GM23338 (cell line): ENCODE data around the gene SCP2. TPM values are rescaled to one million over a fixed set of nuclear protein-coding genes. Genes with fewer than 3 reads are reported as not detected.

ENCODE experiments used
- ATAC-seq: fragments of 200-7000 bp; cut with Tn5 transposase; 3 replicates; pipeline ENCODE4 v1.9.1; 2020
- DNase-seq: peaks from one replicate; pipeline ENCODE4 v3.0.0-alpha.2; 2015; ENCODE audit warnings: low spot score
- H2AFZ ChIP-seq: fragments of 200-600 bp; sonication (generic); 2 replicates; pipeline ENCODE4 v1.8.0; 2016; ENCODE audit warnings: antibody characterized with exemption, mild to moderate bottlenecking, moderate library complexity
- H3F3A ChIP-seq: fragments of 200-600 bp; sonication (generic); replicated peaks from 2 replicates; pipeline ENCODE4 v1.8.0; 2017; ENCODE audit warnings: antibody characterized with exemption, mixed run types, low read depth
- H3K27ac ChIP-seq: fragments of 200-600 bp; sonication (generic); 2 replicates; pipeline ENCODE4 v1.6.1; 2016; ENCODE audit warnings: low read depth
- H3K27me3 ChIP-seq: fragments of 200-600 bp; sonication (generic); 2 replicates; pipeline ENCODE4 v1.8.0; 2016; ENCODE audit warnings: mild to moderate bottlenecking, mixed run types, moderate library complexity; ENCODE audit not compliant: insufficient read depth
- H3K36me3 ChIP-seq: fragments of 200-600 bp; sonication (generic); 2 replicates; pipeline ENCODE4 v1.8.0; 2016; ENCODE audit warnings: mild to moderate bottlenecking; ENCODE audit not compliant: insufficient read depth
- H3K4me1 ChIP-seq: fragments of 200-600 bp; sonication (generic); 2 replicates; pipeline ENCODE4 v1.8.0; 2016; ENCODE audit warnings: mild to moderate bottlenecking, moderate library complexity; ENCODE audit not compliant: insufficient read depth
- H3K4me2 ChIP-seq: fragments of 200-600 bp; sonication (generic); 2 replicates; pipeline ENCODE4 v1.7.1; 2017; ENCODE audit warnings: mixed run types
- H3K4me3 ChIP-seq: fragments of 200-600 bp; sonication (generic); 2 replicates; pipeline ENCODE4 v1.6.1; 2016; ENCODE audit warnings: mixed run types
- H3K79me2 ChIP-seq: fragments of 200-600 bp; sonication (generic); replicated peaks from 2 replicates; pipeline ENCODE4 v1.8.0; 2017; ENCODE audit warnings: mild to moderate bottlenecking; ENCODE audit not compliant: insufficient read depth
- H3K9me2 ChIP-seq: fragments of 200-600 bp; sonication (generic); 2 replicates; pipeline ENCODE4 v1.8.0; 2017; ENCODE audit not compliant: insufficient read depth
- H4K20me1 ChIP-seq: fragments of 200-600 bp; sonication (generic); replicated peaks from 2 replicates; pipeline ENCODE4 v1.8.0; 2017; ENCODE audit warnings: mild to moderate bottlenecking; ENCODE audit not compliant: insufficient read depth
- H3K27ac Mint-ChIP-seq: 2 replicates; pipeline ENCODE4 v1.8.0; 2020; ENCODE audit warnings: inconsistent platforms, mild to moderate bottlenecking, moderate library complexity, mixed read lengths
- H3K27me3 Mint-ChIP-seq: 3 replicates; pipeline ENCODE4 v1.8.0; 2022; ENCODE audit warnings: low read depth, mild to moderate bottlenecking, moderate library complexity, mixed read lengths, inconsistent platforms; ENCODE audit not compliant: insufficient read depth, poor library complexity
- H3K36me3 Mint-ChIP-seq: 3 replicates; pipeline ENCODE4 v1.8.0; 2021; ENCODE audit warnings: low read depth, mild to moderate bottlenecking, inconsistent platforms, moderate library complexity, mixed read lengths
- H3K4me1 Mint-ChIP-seq: 3 replicates; pipeline ENCODE4 v1.8.0; 2020; ENCODE audit warnings: mild to moderate bottlenecking, inconsistent platforms, mixed read lengths
- H3K4me3 Mint-ChIP-seq: 3 replicates; pipeline ENCODE4 v1.8.0; 2021; ENCODE audit warnings: moderate library complexity, mild to moderate bottlenecking, inconsistent platforms, mixed read lengths
- H3K9me3 Mint-ChIP-seq: 3 replicates; pipeline ENCODE4 v1.8.0; 2020; ENCODE audit warnings: moderate library complexity, mild to moderate bottlenecking, inconsistent platforms, mixed read lengths
- CREB1 ChIP-seq: fragments of 250-450 bp; sonication (Bioruptor Pico); IDR thresholded peaks from 2 replicates; pipeline ENCODE4 v1.5.0; 2020; ENCODE audit warnings: low read depth, mild to moderate bottlenecking, moderate library complexity
- EZH2 ChIP-seq: fragments of 200-600 bp; sonication (generic); IDR thresholded peaks from one replicate; pipeline ENCODE4 v1.8.0; 2017; ENCODE audit warnings: antibody characterized with exemption, mild to moderate bottlenecking, low read depth; ENCODE audit not compliant: unreplicated experiment
- EZH2phosphoT487 ChIP-seq: fragments of 200-600 bp; sonication (generic); IDR thresholded peaks from one replicate; pipeline ENCODE4 v1.8.1; 2018; ENCODE audit warnings: antibody characterized with exemption; ENCODE audit not compliant: unreplicated experiment
- JUNB ChIP-seq: IDR thresholded peaks from one replicate; pipeline ENCODE4 v1.6.1; 2016; ENCODE audit warnings: antibody characterized with exemption; ENCODE audit not compliant: unreplicated experiment
- NANOG ChIP-seq: IDR thresholded peaks from 2 replicates; pipeline ENCODE4 v1.6.1; 2016; ENCODE audit warnings: antibody characterized with exemption, borderline replicate concordance
- POLR2AphosphoS5 ChIP-seq: IDR thresholded peaks from 2 replicates; pipeline ENCODE4 v1.6.1; 2016; ENCODE audit warnings: antibody characterized with exemption, low read depth
- STAT1 ChIP-seq: IDR thresholded peaks from one replicate; pipeline ENCODE4 v1.6.1; 2016; ENCODE audit warnings: antibody characterized with exemption; ENCODE audit not compliant: unreplicated experiment
- ZNF114 ChIP-seq: fragments of 250-450 bp; sonication (Bioruptor Pico); IDR thresholded peaks from 2 replicates; pipeline ENCODE4 v1.5.0; 2020; ENCODE audit warnings: mild to moderate bottlenecking, moderate library complexity
- ZNF331 ChIP-seq: fragments of 250-450 bp; sonication (Bioruptor Pico); IDR thresholded peaks from 2 replicates; pipeline ENCODE4 v1.5.0; 2020; ENCODE audit warnings: low read depth, mild to moderate bottlenecking, moderate library complexity
- polyA plus RNA-seq: library from polyadenylated mRNA; unstranded; fragments of >200 nt; fragmentation: Nextera tagmentation; extraction: Ambion mirVana; gene quantifications from 2 replicates; pipeline ENCODE4 v1.2.1, GENCODE V29; 2016
- total RNA-seq: library from RNA; depleted of rRNA; stranded (reverse); fragments of >200 nt; shearing (Covaris generic); gene quantifications from 2 replicates; pipeline ENCODE4 v1.2.3, GENCODE V29; 2014
- TF ChIP-seq, protein P1 (sequence below): fragments of 250-450 bp; sonication (Bioruptor Pico); IDR thresholded peaks from 2 replicates; pipeline ENCODE4 v1.5.0; 2020; ENCODE audit warnings: mild to moderate bottlenecking, moderate library complexity
- TF ChIP-seq, protein P2 (sequence below): IDR thresholded peaks from 2 replicates; pipeline ENCODE4 v1.6.1; 2016; ENCODE audit warnings: antibody characterized with exemption
- TF ChIP-seq, protein P3 (sequence below): IDR thresholded peaks from one replicate; pipeline ENCODE4 v1.6.1; 2018; ENCODE audit warnings: antibody characterized with exemption; ENCODE audit not compliant: unreplicated experiment

SCP2 gene
- total and polyA plus RNA-seq, 2 experiments from 2014 or later, result 66.3 to 116 TPM

DNA sequence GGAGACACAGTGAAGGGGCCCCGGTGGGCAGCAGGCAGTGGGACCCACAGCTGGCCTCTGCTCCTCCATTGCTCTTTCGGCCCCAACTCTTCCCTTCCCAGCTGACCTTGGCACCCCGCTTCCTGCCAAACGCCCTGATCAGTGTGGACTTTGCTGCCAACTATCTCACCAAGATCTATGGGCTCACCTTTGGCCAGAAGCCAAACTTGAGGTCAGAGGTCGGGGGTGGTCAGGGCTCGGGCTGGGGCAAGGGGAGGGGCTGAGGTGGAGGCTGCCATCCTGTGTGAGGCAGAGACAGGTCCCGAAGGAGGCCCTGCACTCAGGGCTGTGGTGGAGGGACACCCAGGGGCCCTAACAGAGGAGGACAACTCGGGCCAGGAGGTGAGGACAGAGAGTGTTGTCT is 148.7 kb downstream of the SCP2 start:
- TF ChIP-seq ZNF331 (CRISPR knock-in tag) (no peak), EZH2phosphoT487 (no peak), NANOG (no peak), JUNB (no peak), ZNF114 (no peak), EZH2 (no peak), POLR2AphosphoS5 (no peak), CREB1 (CRISPR knock-in tag) (no peak), STAT1 (no peak)
- TF ChIP-seq, protein P1, sequence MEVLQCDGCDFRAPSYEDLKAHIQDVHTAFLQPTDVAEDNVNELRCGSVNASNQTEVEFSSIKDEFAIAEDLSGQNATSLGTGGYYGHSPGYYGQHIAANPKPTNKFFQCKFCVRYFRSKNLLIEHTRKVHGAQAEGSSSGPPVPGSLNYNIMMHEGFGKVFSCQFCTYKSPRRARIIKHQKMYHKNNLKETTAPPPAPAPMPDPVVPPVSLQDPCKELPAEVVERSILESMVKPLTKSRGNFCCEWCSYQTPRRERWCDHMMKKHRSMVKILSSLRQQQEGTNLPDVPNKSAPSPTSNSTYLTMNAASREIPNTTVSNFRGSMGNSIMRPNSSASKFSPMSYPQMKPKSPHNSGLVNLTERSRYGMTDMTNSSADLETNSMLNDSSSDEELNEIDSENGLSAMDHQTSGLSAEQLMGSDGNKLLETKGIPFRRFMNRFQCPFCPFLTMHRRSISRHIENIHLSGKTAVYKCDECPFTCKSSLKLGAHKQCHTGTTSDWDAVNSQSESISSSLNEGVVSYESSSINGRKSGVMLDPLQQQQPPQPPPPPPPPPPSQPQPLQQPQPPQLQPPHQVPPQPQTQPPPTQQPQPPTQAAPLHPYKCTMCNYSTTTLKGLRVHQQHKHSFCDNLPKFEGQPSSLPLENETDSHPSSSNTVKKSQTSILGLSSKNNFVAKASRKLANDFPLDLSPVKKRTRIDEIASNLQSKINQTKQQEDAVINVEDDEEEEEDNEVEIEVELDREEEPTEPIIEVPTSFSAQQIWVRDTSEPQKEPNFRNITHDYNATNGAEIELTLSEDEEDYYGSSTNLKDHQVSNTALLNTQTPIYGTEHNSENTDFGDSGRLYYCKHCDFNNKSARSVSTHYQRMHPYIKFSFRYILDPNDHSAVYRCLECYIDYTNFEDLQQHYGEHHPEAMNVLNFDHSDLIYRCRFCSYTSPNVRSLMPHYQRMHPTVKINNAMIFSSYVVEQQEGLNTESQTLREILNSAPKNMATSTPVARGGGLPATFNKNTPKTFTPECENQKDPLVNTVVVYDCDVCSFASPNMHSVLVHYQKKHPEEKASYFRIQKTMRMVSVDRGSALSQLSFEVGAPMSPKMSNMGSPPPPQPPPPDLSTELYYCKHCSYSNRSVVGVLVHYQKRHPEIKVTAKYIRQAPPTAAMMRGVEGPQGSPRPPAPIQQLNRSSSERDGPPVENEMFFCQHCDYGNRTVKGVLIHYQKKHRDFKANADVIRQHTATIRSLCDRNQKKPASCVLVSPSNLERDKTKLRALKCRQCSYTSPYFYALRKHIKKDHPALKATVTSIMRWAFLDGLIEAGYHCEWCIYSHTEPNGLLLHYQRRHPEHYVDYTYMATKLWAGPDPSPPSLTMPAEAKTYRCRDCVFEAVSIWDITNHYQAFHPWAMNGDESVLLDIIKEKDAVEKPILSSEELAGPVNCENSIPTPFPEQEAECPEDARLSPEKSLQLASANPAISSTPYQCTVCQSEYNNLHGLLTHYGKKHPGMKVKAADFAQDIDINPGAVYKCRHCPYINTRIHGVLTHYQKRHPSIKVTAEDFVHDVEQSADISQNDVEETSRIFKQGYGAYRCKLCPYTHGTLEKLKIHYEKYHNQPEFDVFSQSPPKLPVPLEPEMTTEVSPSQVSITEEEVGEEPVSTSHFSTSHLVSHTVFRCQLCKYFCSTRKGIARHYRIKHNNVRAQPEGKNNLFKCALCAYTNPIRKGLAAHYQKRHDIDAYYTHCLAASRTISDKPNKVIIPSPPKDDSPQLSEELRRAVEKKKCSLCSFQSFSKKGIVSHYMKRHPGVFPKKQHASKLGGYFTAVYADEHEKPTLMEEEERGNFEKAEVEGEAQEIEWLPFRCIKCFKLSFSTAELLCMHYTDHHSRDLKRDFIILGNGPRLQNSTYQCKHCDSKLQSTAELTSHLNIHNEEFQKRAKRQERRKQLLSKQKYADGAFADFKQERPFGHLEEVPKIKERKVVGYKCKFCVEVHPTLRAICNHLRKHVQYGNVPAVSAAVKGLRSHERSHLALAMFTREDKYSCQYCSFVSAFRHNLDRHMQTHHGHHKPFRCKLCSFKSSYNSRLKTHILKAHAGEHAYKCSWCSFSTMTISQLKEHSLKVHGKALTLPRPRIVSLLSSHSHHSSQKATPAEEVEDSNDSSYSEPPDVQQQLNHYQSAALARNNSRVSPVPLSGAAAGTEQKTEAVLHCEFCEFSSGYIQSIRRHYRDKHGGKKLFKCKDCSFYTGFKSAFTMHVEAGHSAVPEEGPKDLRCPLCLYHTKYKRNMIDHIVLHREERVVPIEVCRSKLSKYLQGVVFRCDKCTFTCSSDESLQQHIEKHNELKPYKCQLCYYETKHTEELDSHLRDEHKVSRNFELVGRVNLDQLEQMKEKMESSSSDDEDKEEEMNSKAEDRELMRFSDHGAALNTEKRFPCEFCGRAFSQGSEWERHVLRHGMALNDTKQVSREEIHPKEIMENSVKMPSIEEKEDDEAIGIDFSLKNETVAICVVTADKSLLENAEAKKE (CRISPR knock-in tag), result no peak
- TF ChIP-seq, protein P2, sequence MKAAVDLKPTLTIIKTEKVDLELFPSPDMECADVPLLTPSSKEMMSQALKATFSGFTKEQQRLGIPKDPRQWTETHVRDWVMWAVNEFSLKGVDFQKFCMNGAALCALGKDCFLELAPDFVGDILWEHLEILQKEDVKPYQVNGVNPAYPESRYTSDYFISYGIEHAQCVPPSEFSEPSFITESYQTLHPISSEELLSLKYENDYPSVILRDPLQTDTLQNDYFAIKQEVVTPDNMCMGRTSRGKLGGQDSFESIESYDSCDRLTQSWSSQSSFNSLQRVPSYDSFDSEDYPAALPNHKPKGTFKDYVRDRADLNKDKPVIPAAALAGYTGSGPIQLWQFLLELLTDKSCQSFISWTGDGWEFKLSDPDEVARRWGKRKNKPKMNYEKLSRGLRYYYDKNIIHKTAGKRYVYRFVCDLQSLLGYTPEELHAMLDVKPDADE, result no peak
- TF ChIP-seq, protein P3, sequence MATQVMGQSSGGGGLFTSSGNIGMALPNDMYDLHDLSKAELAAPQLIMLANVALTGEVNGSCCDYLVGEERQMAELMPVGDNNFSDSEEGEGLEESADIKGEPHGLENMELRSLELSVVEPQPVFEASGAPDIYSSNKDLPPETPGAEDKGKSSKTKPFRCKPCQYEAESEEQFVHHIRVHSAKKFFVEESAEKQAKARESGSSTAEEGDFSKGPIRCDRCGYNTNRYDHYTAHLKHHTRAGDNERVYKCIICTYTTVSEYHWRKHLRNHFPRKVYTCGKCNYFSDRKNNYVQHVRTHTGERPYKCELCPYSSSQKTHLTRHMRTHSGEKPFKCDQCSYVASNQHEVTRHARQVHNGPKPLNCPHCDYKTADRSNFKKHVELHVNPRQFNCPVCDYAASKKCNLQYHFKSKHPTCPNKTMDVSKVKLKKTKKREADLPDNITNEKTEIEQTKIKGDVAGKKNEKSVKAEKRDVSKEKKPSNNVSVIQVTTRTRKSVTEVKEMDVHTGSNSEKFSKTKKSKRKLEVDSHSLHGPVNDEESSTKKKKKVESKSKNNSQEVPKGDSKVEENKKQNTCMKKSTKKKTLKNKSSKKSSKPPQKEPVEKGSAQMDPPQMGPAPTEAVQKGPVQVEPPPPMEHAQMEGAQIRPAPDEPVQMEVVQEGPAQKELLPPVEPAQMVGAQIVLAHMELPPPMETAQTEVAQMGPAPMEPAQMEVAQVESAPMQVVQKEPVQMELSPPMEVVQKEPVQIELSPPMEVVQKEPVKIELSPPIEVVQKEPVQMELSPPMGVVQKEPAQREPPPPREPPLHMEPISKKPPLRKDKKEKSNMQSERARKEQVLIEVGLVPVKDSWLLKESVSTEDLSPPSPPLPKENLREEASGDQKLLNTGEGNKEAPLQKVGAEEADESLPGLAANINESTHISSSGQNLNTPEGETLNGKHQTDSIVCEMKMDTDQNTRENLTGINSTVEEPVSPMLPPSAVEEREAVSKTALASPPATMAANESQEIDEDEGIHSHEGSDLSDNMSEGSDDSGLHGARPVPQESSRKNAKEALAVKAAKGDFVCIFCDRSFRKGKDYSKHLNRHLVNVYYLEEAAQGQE, result no peak
- no peak for ATAC-seq
- no peaks in the 10 kb centered on the region for H3F3A ChIP-seq
- H3K27me3 ChIP-seq, result no peaks in the 10 kb centered on the region
- H3K36me3 ChIP-seq, result no peaks in the 10 kb centered on the region
- H3K36me3 Mint-ChIP-seq, result no peaks in the 10 kb centered on the region
- no peak overlapping the region for H3K27ac ChIP-seq
- H2AFZ ChIP-seq, result no peak overlapping the region
- DNase-seq, result no peak
- H3K4me2 ChIP-seq, result no peak overlapping the region
- H3K4me1 ChIP-seq, result no peaks in the 10 kb centered on the region
- H3K4me3 ChIP-seq, result no peak overlapping the region
- H3K27ac Mint-ChIP-seq, result no peak overlapping the region
- H3K9me2 ChIP-seq, result no peaks in the 10 kb centered on the region
- H3K4me1 Mint-ChIP-seq, result no peaks in the 10 kb centered on the region; the same call in 2 of the 3 replicates
- no peaks in the 10 kb centered on the region for H3K79me2 ChIP-seq
- no peak overlapping the region for H3K4me3 Mint-ChIP-seq
- H3K9me3 Mint-ChIP-seq, result no peaks in the 10 kb centered on the region; the same call in 2 of the 3 replicates
- H3K27me3 Mint-ChIP-seq, result peaks cover 5% of the 10 kb centered on the region
- H4K20me1 ChIP-seq, result no peaks in the 10 kb centered on the region
